Left ventricle myocardium inferior (tissue), 1 donor: ENCODE results near the gene ZIC3. TPM values are rescaled to one million over a fixed set of nuclear protein-coding genes. Genes with fewer than 3 reads are reported as not detected.
A peak's percentile ranks its signal among the peaks of the same experiment; 100 is the strongest.

Source experiments
- DNase-seq: peaks from one replicate; pipeline ENCODE4 v3.0.0-alpha.2; 2020
- H3K27ac ChIP-seq: fragments of 200-600 bp; replicated peaks from 2 replicates; pipeline ENCODE4 v1.8.0; 2021
- H3K27me3 ChIP-seq: fragments of 200-600 bp; 2 replicates; pipeline ENCODE4 v1.8.0; 2021; ENCODE audit warnings: low read depth
- H3K36me3 ChIP-seq: fragments of 200-600 bp; 2 replicates; pipeline ENCODE4 v1.8.0; 2021
- H3K4me1 ChIP-seq: fragments of 200-600 bp; 2 replicates; pipeline ENCODE4 v1.8.0; 2021
- H3K4me3 ChIP-seq: fragments of 200-600 bp; 2 replicates; pipeline ENCODE4 v1.8.0; 2021; ENCODE audit warnings: mild to moderate bottlenecking, moderate library complexity
- H3K9me3 ChIP-seq: fragments of 200-600 bp; replicated peaks from 2 replicates; pipeline ENCODE4 v1.8.0; 2021
- CTCF ChIP-seq: fragments of 200-600 bp; IDR thresholded peaks from 2 replicates; pipeline ENCODE4 v1.8.0; 2021; ENCODE audit warnings: antibody characterized with exemption, mild to moderate bottlenecking, borderline replicate concordance
- intact Hi-C: fragments of 100-400 bp; cut with micrococcal nuclease; formaldehyde crosslinking; loops from one replicate; pipeline ENCODE4 v1.11.0; 2022
- total RNA-seq: library from RNA; stranded (reverse); fragmentation: NEBNext Ultra II Directional; extraction: Animal tissue kit (Norgen Biotek cat#: 25700); gene quantifications from one replicate; pipeline ENCODE4 v1.2.1, GENCODE V29; 2021
- donor health status: DM: no; HTN: yes; CAD: no; lungs with severe emphysema.

ZIC3 gene
- total RNA-seq, 1 donor from 2014 or later: not detected

GRCh38 chrX:137563681-137564651, 2.0 kb upstream of the ZIC3 start:
- no peak for TF ChIP-seq CTCF
- intact Hi-C loops: no loop called here
- DNase-seq: no peak
- no peaks in the 10 kb centered on the region for H3K9me3 ChIP-seq
- H3K36me3 ChIP-seq: no peaks in the 10 kb centered on the region
- no peak overlapping the region for H3K4me3 ChIP-seq
- peaks cover 90% of the 10 kb centered on the region for H3K27me3 ChIP-seq
- no peak overlapping the region for H3K27ac ChIP-seq
- peaks cover 23% of the 10 kb centered on the region for H3K4me1 ChIP-seq

GRCh38 chrX:137565318-137565904, 516 bp upstream of the ZIC3 start:
- Histone ChIP-seq H3K36me3 (no peaks in the 10 kb centered on the region), H3K27ac (no peak overlapping the region), H3K4me3 (peak overlapping the region; percentile 72), H3K27me3 (peaks cover 100% of the 10 kb centered on the region), H3K9me3 (no peaks in the 10 kb centered on the region), H3K4me1 (peaks cover 23% of the 10 kb centered on the region)
- no peak for DNase-seq
- no peak for TF ChIP-seq CTCF
- intact Hi-C loops: no loop called here

GRCh38 chrX:137566746-137567679, 1.1 kb downstream of the ZIC3 start:
- intact Hi-C loops: no loop called here
- TF ChIP-seq CTCF: no peak
- peaks cover 100% of the 10 kb centered on the region for H3K27me3 ChIP-seq
- peaks cover 23% of the 10 kb centered on the region for H3K4me1 ChIP-seq
- DNase-seq: no peak
- no peaks in the 10 kb centered on the region for H3K9me3 ChIP-seq
- H3K36me3 ChIP-seq: no peaks in the 10 kb centered on the region
- peak overlapping the region; percentile 72 for H3K4me3 ChIP-seq
- H3K27ac ChIP-seq: no peak overlapping the region

GRCh38 chrX:137567682-137568232, 1.8 kb downstream of the ZIC3 start:
- H3K4me1 ChIP-seq: peaks cover 23% of the 10 kb centered on the region
- intact Hi-C loops: no loop called here
- H3K4me3 ChIP-seq: peak overlapping the region; percentile 72
- H3K27me3 ChIP-seq: peaks cover 100% of the 10 kb centered on the region
- no peak for TF ChIP-seq CTCF
- DNase-seq: no peak
- no peak overlapping the region for H3K27ac ChIP-seq
- no peaks in the 10 kb centered on the region for H3K9me3 ChIP-seq
- no peaks in the 10 kb centered on the region for H3K36me3 ChIP-seq
